ENCODE results near the gene WIPF1.

Gene WIPF1

GRCh38 chr2:174597009-174597344 is 627 bp downstream of the WIPF1 start:
- Histone ChIP-seq H3K9me3 (ENCODE audit: insufficient read depth, low read length) (peaks cover 8% of the 10 kb centered on the region; the same call in 1 of the 2 replicates), H3K4me3 (ENCODE audit: insufficient read length, low read depth) (no peak overlapping the region), H3K36me3 (ENCODE audit: insufficient read depth, insufficient read length, low read length) (no peaks in the 10 kb centered on the region), H3K9ac (ENCODE audit: insufficient read length, low read depth) (no peak overlapping the region), H3K4me1 (ENCODE audit: insufficient read depth, insufficient read length) (no peaks in the 10 kb centered on the region), H3K27me3 (ENCODE audit: insufficient read depth, insufficient read length) (no peaks in the 10 kb centered on the region)
- DNase-seq (ENCODE audit: low read depth, low spot score): no peak
- TF ChIP-seq ZNF274 (IDR thresholded peaks at IDR 0.05; ENCODE audit: low read depth, low read length): no peak
- TF ChIP-seq SUZ12 (IDR thresholded peaks at IDR 0.05; ENCODE audit: extremely low read depth, insufficient read depth, insufficient read length): no peak
- TF ChIP-seq YY1 (IDR thresholded peaks at IDR 0.05; ENCODE audit: insufficient read depth, insufficient read length): no peak

- no peak overlapping the region for H3K9ac ChIP-seq (ENCODE audit: insufficient read length, low read depth)
- H3K4me1 ChIP-seq (ENCODE audit: insufficient read depth, insufficient read length): no peaks in the 10 kb centered on the region
- no peak for TF ChIP-seq SUZ12 (IDR thresholded peaks at IDR 0.05; ENCODE audit: extremely low read depth, insufficient read depth, insufficient read length)
- TF ChIP-seq YY1 (IDR thresholded peaks at IDR 0.05; ENCODE audit: insufficient read depth, insufficient read length): no peak
- no peak for TF ChIP-seq ZNF274 (IDR thresholded peaks at IDR 0.05; ENCODE audit: low read depth, low read length)
- H3K27me3 ChIP-seq (ENCODE audit: insufficient read depth, insufficient read length): no peaks in the 10 kb centered on the region
- H3K9me3 ChIP-seq (ENCODE audit: insufficient read depth, low read length): peaks cover 8% of the 10 kb centered on the region; the same call in 1 of the 2 replicates
- no peak for DNase-seq (ENCODE audit: low read depth, low spot score)
- H3K36me3 ChIP-seq (ENCODE audit: insufficient read depth, insufficient read length, low read length): no peaks in the 10 kb centered on the region
- no peak overlapping the region for H3K4me3 ChIP-seq (ENCODE audit: insufficient read length, low read depth)
Measured at GRCh38 chr2:174595891-174596397, 1.7 kb downstream of the WIPF1 start.

- Histone ChIP-seq H3K4me1 (ENCODE audit: insufficient read depth, insufficient read length) (no peaks in the 10 kb centered on the region), H3K27me3 (ENCODE audit: insufficient read depth, insufficient read length) (no peaks in the 10 kb centered on the region), H3K9me3 (ENCODE audit: insufficient read depth, low read length) (peaks cover 8% of the 10 kb centered on the region; the same call in 1 of the 2 replicates), H3K36me3 (ENCODE audit: insufficient read depth, insufficient read length, low read length) (no peaks in the 10 kb centered on the region), H3K9ac (ENCODE audit: insufficient read length, low read depth) (no peak overlapping the region), H3K4me3 (ENCODE audit: insufficient read length, low read depth) (no peak overlapping the region)
- DNase-seq (ENCODE audit: low read depth, low spot score): no peak
- no peak for TF ChIP-seq YY1 (IDR thresholded peaks at IDR 0.05; ENCODE audit: insufficient read depth, insufficient read length)
- no peak for TF ChIP-seq SUZ12 (IDR thresholded peaks at IDR 0.05; ENCODE audit: extremely low read depth, insufficient read depth, insufficient read length)
- TF ChIP-seq ZNF274 (IDR thresholded peaks at IDR 0.05; ENCODE audit: low read depth, low read length): no peak
Measured at GRCh38 chr2:174595116-174595809, 2.3 kb downstream of the WIPF1 start.

- DNase-seq (ENCODE audit: low read depth, low spot score): no peak
- no peaks in the 10 kb centered on the region for H3K4me1 ChIP-seq (ENCODE audit: insufficient read depth, insufficient read length)
- H3K9ac ChIP-seq (ENCODE audit: insufficient read length, low read depth): no peak overlapping the region
- TF ChIP-seq SUZ12 (IDR thresholded peaks at IDR 0.05; ENCODE audit: extremely low read depth, insufficient read depth, insufficient read length) (no peak), YY1 (IDR thresholded peaks at IDR 0.05; ENCODE audit: insufficient read depth, insufficient read length) (no peak), ZNF274 (IDR thresholded peaks at IDR 0.05; ENCODE audit: low read depth, low read length) (no peak)
- no peaks in the 10 kb centered on the region for H3K36me3 ChIP-seq (ENCODE audit: insufficient read depth, insufficient read length, low read length)
- H3K4me3 ChIP-seq (ENCODE audit: insufficient read length, low read depth): no peak overlapping the region
- 0 out of 2 replicates have a peak, but pooled peaks cover 3% of the 10 kb centered on the region for H3K9me3 ChIP-seq (ENCODE audit: insufficient read depth, low read length)
- no peaks in the 10 kb centered on the region for H3K27me3 ChIP-seq (ENCODE audit: insufficient read depth, insufficient read length)
Measured at GRCh38 chr2:174594456-174594855, 3.1 kb downstream of the WIPF1 start.

GRCh38 chr2:174593574-174594203 is 3.9 kb downstream of the WIPF1 start:
- Histone ChIP-seq H3K27me3 (ENCODE audit: insufficient read depth, insufficient read length) (no peaks in the 10 kb centered on the region), H3K9ac (ENCODE audit: insufficient read length, low read depth) (no peak overlapping the region), H3K4me1 (ENCODE audit: insufficient read depth, insufficient read length) (no peaks in the 10 kb centered on the region), H3K9me3 (ENCODE audit: insufficient read depth, low read length) (no peaks in the 10 kb centered on the region), H3K36me3 (ENCODE audit: insufficient read depth, insufficient read length, low read length) (no peaks in the 10 kb centered on the region), H3K4me3 (ENCODE audit: insufficient read length, low read depth) (no peak overlapping the region)
- TF ChIP-seq ZNF274 (IDR thresholded peaks at IDR 0.05; ENCODE audit: low read depth, low read length): no peak
- DNase-seq (ENCODE audit: low read depth, low spot score): no peak

DNA sequence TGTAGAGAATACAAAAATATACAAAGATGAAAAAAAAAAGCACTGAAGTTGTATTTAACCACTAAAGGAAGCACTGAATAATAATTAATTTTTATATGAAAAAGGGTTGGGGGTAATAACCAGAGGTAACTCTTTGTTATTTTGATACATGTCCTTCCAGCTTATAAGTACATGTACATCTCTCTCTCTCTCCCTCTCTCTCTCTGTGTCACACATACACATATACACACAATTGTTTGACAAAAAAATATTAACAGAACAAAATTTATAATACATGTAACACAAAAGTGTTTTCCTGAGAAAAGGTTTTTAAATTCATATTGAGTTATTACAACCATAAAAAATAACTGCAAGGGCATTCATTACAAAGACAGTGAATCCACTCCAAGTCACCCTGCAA is 4.6 kb downstream of the WIPF1 start:
- no peaks in the 10 kb centered on the region for H3K36me3 ChIP-seq (ENCODE audit: insufficient read depth, insufficient read length, low read length)
- no peak for TF ChIP-seq SUZ12 (IDR thresholded peaks at IDR 0.05; ENCODE audit: extremely low read depth, insufficient read depth, insufficient read length)
- no peak for TF ChIP-seq ZNF274 (IDR thresholded peaks at IDR 0.05; ENCODE audit: low read depth, low read length)
- no peak for TF ChIP-seq YY1 (IDR thresholded peaks at IDR 0.05; ENCODE audit: insufficient read depth, insufficient read length)
- H3K27me3 ChIP-seq (ENCODE audit: insufficient read depth, insufficient read length): no peaks in the 10 kb centered on the region
- no peak overlapping the region for H3K4me3 ChIP-seq (ENCODE audit: insufficient read length, low read depth)
- H3K9ac ChIP-seq (ENCODE audit: insufficient read length, low read depth): no peak overlapping the region
- no peak for DNase-seq (ENCODE audit: low read depth, low spot score)
- no peaks in the 10 kb centered on the region for H3K9me3 ChIP-seq (ENCODE audit: insufficient read depth, low read length)
- no peaks in the 10 kb centered on the region for H3K4me1 ChIP-seq (ENCODE audit: insufficient read depth, insufficient read length)

- Histone ChIP-seq H3K4me3 (ENCODE audit: insufficient read length, low read depth) (no peak overlapping the region), H3K9me3 (ENCODE audit: insufficient read depth, low read length) (no peaks in the 10 kb centered on the region), H3K27me3 (ENCODE audit: insufficient read depth, insufficient read length) (no peaks in the 10 kb centered on the region)
Measured at GRCh38 chr2:174591740-174592139, 5.9 kb downstream of the WIPF1 start.

More at GRCh38 chr2:174591740-174592139, 5.9 kb downstream of the WIPF1 start:
- no peak for DNase-seq (ENCODE audit: low read depth, low spot score)
- H3K36me3 ChIP-seq (ENCODE audit: insufficient read depth, insufficient read length, low read length): no peaks in the 10 kb centered on the region
- no peak overlapping the region for H3K9ac ChIP-seq (ENCODE audit: insufficient read length, low read depth)
- no peaks in the 10 kb centered on the region for H3K4me1 ChIP-seq (ENCODE audit: insufficient read depth, insufficient read length)
- TF ChIP-seq YY1 (IDR thresholded peaks at IDR 0.05; ENCODE audit: insufficient read depth, insufficient read length): no peak
- TF ChIP-seq SUZ12 (IDR thresholded peaks at IDR 0.05; ENCODE audit: extremely low read depth, insufficient read depth, insufficient read length): no peak
- no peak for TF ChIP-seq ZNF274 (IDR thresholded peaks at IDR 0.05; ENCODE audit: low read depth, low read length)

Measured in NT2/D1 (cell line).